Left hindlimb (tissue), 1 donor: Measurements from ENCODE around the gene TKT.
A peak's percentile ranks its signal among the peaks of the same experiment; 100 is the strongest.
"Not testable (repeated sequence)": the region's sequence is repeated elsewhere in the genome, so short reads cannot be mapped to it uniquely, and the experiment has no call there.

Experiments used
- DNase-seq: peaks from one replicate; pipeline ENCODE4 v3.0.0-alpha.2; 2018

The TKT gene

DNA sequence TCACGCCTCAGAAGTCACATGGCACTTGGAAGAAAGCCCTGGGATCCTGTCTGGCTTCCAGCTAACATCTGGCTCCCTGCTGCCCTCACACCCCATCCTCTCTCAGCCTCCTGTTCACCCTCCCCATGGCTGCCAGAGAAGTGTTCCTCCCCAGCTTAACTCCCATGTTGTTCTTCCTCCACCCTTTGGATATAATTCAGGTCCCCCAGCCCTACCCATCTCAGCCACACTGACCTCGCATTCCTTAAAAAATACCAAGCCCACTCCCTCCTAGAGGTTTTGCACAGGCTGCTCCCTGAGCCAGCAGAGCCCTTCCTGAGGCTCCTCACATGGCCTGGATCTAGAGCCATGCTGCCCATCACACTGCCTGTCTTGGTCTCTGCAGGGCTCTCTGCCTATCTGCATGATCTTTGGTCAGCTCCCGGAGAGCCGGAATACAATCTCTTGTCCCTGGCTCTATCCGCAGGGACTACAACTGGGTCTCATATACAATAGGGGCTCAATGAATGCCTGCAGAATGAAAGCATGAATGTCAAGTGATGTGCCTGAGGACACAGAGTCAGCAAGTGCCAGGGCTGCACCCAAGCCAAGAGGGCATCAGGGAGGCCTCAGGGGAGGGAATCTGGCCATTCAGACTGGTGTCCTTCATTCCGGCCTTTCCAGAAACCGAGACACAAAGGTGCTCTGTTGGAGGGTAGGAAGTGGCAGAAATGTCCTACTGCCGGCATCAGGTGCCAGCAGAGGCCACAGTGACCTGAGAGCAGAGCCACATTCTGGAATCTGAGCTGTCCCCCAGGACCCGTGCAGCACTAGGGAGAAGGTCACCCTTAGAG is 3.8 kb upstream of the TKT start:
- no peak for DNase-seq

- no peak for DNase-seq
These were observed 3.0 kb upstream of the TKT start for GRCh38 chr3:53258600-53259426.

- DNase-seq: no peak
These were observed 1.6 kb upstream of the TKT start for GRCh38 chr3:53257465-53257864.

GRCh38 chr3:53256704-53257055 is 858 bp upstream of the TKT start:
- DNase-seq: no peak

- DNase-seq: no peak
These were observed 423 bp downstream of the TKT start for GRCh38 chr3:53255423-53255774.

DNA sequence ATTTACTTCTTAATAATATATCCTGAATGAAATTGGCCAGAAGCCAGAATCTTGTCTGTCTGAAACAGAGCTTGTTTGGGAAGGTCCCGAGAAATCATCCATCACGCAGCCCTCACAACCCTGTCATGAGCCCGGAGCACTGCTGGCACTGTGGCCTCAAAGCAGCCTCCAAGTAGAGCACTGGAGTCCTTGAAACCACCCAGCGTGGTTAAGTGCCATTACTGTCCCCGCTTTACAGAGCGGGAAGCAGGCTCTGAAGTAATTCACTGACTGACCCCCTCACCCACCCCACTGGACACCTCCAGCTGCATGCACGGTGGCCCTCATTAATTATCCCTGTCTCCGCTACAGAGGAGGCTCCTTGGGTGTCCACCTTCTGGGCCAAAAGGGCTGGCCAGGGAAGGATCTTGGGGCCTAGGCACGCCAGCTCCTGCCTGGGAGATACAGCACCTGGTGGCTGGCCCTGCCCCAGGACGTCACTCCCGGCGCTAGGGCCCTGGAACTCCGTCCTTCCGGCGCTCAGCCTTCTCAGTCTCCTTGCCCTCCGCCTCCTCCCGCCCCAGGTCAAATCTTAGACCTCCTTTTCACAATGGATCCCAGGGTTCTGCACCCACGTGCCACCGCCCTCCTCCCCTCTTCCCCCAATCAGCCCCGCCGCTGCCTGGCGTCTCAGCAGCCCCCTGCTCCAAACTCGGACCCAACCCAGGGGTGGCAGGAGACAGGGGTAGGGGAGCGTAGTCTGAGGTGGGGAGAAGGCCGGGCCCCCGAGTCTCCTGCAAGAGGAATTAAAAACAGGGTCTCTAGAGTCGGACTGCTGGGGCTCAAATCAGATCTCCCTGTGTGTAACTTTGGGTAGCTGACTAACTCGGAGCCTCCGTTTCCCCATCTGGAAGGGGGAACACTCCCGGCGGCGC is 1.1 kb downstream of the TKT start:
- DNase-seq: peak; percentile 58

DNA sequence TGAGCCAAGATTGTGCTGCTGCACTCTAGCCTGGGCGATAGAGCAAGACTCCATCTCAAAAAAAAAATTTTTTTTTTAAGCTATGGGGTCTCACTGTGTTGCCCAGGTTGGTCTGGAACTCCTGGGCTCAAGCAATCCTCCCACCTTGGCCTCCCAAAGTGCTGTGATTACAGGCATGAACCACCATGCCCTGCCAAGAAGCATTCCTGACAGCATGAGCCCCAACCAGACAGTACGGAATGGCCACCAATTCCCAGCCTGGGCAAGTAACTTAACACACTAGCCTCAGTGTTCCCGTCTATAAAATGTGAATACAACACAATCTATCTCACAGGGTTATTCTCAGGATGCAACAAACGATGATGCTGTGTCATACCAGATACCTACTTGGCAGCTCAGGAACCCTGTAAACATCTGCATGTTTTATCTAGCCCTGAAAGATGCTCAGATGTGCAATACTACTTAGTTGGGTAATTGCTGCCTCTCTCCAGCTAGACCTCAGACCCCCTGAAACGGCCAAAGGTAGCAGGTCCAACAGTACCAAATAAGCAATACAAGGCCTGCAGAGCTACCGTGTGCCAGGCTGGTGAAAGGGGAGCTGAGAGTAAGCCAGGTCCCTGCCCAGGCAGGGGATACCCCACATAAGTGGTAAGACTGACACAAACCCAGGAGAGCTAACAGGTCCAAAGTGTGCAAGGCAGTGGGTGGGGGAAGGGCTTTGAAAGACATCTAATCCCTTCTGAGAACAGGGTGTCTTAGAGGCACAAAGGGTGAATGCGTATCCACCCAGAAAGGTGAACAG is 1.9 kb downstream of the TKT start:
- no peak for DNase-seq

GRCh38 chr3:53252947-53253322 is 2.9 kb downstream of the TKT start:
- not testable (repeated sequence) for DNase-seq

- no peak for DNase-seq
These were observed 3.5 kb downstream of the TKT start for GRCh38 chr3:53252096-53252946.

DNA sequence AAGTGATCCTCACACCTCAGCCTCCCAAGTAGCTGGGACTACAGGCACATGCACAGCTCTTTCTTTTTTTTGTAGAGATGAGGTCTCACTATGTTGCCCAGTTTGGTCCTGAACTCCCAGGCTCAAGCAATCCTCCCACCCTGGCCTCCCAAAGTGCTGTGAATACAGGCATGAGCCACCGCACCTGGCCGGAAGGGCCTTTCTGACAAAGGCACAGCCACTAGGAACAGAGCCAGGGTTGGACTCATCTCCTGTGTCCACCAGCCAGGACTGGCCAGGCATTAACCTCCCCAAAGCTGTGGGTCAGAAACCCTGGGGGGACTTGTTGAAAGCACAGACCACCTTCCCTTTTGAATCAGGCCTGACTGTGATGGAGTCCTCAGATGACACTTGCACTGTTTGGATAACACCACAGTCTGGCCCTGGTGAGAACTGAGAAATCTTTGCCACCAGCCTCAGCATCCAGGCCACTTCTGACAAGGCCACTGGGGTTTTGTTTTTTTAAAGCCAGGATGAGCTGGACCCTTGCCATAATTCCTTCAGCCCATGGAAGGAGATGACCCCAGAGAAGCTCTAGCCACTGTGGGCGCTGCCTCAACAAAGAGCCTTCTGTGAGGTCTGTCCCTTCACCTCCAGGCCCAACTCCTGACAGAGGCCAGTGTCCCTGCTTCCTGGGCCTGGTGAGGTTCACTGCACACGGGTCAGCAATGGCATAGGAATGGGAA is 4.8 kb downstream of the TKT start:
- DNase-seq: no peak

- no peak for DNase-seq
These were observed 5.4 kb downstream of the TKT start for GRCh38 chr3:53250453-53250852.

GRCh38 chr3:53248161-53248560 is 7.7 kb downstream of the TKT start:
- DNase-seq: no peak

GRCh38 chr3:53247619-53248018 is 8.2 kb downstream of the TKT start:
- DNase-seq: no peak

- DNase-seq: no peak
These were observed 11.6 kb downstream of the TKT start for GRCh38 chr3:53244271-53244670.

DNA sequence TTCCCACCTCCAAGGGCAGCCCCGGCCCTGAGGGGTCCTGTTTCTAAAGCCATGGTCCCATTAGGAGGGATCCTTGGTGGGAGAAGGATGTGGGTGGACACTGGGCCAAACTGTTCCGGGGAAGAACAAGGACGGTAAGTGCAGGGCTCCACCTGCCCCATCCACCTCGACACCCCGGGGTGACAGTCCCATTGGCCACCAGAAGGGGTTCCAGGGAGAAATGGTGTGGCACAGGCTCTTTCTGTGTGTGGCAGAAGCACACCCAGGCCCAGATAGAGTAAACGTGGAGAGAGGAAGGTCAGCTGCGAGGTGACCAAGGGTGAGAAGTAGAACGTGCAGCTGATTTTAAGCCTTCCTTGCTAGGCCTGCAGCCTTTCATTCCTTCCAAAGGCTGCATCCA is 12.0 kb downstream of the TKT start:
- no peak for DNase-seq

DNA sequence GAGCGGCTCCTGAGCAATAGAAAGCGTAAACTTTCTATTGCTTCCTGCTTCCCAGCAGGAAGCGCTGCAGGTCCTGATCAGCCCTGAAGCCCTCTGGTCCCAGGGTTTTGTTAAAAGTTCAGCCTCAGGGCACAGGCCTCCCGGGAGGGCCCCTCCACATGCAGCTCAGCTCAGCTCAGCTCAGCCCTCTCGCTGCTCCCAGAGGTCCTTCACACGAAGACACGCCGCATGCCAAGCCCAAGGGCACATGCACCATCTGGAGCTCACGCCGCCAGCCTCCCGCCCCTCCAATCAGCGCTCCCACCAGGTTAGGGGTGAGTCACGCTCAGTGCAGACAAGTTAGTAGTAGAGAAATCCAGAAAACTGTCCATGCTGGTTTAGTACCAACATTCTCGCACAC is 12.7 kb downstream of the TKT start:
- DNase-seq: no peak

GRCh38 chr3:53242642-53243041 is 13.2 kb downstream of the TKT start:
- DNase-seq: no peak

GRCh38 chr3:53242155-53242554 is 13.7 kb downstream of the TKT start:
- DNase-seq: no peak

DNA sequence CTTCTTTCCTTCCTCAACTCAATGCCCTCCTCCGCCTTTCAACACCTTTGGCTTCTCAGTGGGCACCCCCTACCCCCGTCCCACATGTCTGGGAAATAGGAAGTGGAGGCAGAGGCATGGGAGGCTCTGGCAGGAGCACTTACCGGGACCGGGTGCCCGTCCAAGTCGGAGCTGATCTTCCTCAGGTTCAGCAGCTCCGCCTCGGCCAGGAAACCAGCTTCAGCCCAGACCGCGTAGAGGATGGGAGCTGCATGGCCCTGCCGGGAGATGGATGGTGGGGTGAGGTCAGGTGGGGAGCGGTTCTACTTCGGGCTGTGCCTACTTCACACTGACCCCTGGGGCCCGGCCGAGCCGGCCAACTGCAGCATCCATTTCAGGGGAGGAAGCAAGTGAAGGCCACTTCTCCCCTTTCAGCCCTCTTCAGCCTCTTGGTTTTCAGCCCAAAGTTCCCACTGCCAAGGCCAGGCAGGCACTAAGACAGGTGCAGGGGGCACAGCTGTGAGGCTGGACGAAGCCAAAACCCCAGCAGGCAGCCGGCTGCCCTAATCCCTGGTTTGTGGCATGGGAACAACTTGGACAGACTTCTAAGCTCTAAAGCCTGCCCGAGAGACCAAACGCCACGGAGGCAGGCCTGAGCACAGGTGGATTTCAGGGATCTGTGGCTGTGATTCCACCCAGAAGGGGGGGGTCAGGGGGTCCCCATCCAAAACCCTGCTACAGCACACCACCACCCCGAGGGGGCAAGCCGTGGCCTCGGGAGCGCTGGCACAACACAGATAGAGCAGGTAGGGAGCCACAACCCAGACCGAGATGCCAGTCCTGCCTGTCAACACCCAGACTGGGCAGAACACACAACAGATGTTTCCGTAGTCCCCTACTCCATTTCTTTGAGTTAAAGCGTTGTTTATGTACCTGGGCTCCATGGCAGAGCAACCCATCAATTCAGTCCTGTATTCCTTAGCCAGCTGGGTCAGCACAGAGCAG is 14.5 kb downstream of the TKT start:
- no peak for DNase-seq

- DNase-seq: no peak
These were observed 16.0 kb downstream of the TKT start for GRCh38 chr3:53239800-53240199.
